CD4-positive, alpha-beta T cell treated with Interferon gamma for 1 hour (primary cell): ENCODE measurements around the gene IKZF2.

Experiments used
- DNase-seq: peaks from one replicate; pipeline ENCODE4 v3.0.0-alpha.2; 2020

IKZF2 gene

GRCh38 chr2:212953170-212953920 is 198.1 kb downstream of the IKZF2 start:
- DNase-seq: no peak

DNA sequence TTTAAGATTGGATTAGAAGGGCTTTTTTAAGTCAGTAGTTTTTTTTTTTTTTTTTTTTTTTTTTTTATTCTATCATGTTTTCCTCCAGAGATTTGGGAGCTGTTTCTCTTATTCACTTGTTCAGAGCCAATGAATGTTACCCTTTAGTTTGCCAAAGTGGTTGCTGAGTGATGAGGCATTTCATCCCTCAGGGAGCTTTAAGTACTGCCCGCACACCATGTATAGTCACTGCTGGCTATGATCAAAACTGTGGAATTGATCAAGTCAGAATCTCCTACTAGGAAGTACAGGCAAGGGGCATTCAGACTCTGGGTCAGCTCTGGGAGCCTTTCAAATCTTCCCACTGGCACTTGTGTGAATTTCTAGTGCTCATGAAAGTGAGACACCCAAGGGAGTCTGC is 201.6 kb downstream of the IKZF2 start:
- no peak for DNase-seq
